ENCODE results near the gene MBP.

Gene MBP

GRCh38 chr18:77114415-77115191 lies 18.0 kb downstream of the MBP start:
- peak; percentile 98 to 100 (median 99) for DNase-seq

- DNase-seq, result no peak
These were observed 18.5 kb downstream of the MBP start for GRCh38 chr18:77114152-77114414.

- peak; percentile 50 to 58 (median 57) for DNase-seq
These were observed 19.0 kb downstream of the MBP start for GRCh38 chr18:77113361-77114151.

- no peak for DNase-seq
These were observed 19.9 kb downstream of the MBP start for GRCh38 chr18:77112747-77113092.

- DNase-seq, result peak; percentile 91 to 96 (median 94)
These were observed 20.4 kb downstream of the MBP start for GRCh38 chr18:77111951-77112746.

- DNase-seq, result peak; percentile 79 to 88 (median 85)
These were observed 21.1 kb downstream of the MBP start for GRCh38 chr18:77111449-77111848.

- no peak for DNase-seq
These were observed 21.6 kb downstream of the MBP start for GRCh38 chr18:77110936-77111335.

- no peak for DNase-seq
These were observed 22.2 kb downstream of the MBP start for GRCh38 chr18:77110400-77110799.

- DNase-seq, result no peak
These were observed 22.9 kb downstream of the MBP start for GRCh38 chr18:77109648-77110019.

GRCh38 chr18:77108821-77109647 lies 23.5 kb downstream of the MBP start:
- peak; percentile 52 to 75 (median 65) for DNase-seq

GRCh38 chr18:77108001-77108692 lies 24.4 kb downstream of the MBP start:
- peak; percentile 87 to 94 (median 91) for DNase-seq

- DNase-seq, result peak in 3 of 4 experiments; percentile 41 to 58 (median 47)
These were observed 25.3 kb downstream of the MBP start for GRCh38 chr18:77107292-77107691.

- DNase-seq, result peak; percentile 70 to 81 (median 78)
These were observed 26.3 kb downstream of the MBP start for GRCh38 chr18:77106331-77106730.

- no peak for DNase-seq
These were observed 26.9 kb downstream of the MBP start for GRCh38 chr18:77105680-77106079.

- no peak for DNase-seq
These were observed 27.6 kb downstream of the MBP start for GRCh38 chr18:77105028-77105427.

GRCh38 chr18:77103991-77104531 lies 28.5 kb downstream of the MBP start:
- no peak for DNase-seq

- no peak for DNase-seq
These were observed 29.3 kb downstream of the MBP start for GRCh38 chr18:77103187-77103850.

- peak in 2 of 4 experiments; percentile 54 to 55 for DNase-seq
These were observed 30.1 kb downstream of the MBP start for GRCh38 chr18:77102259-77103040.

GRCh38 chr18:77101410-77102258 lies 30.9 kb downstream of the MBP start:
- DNase-seq, result peak; percentile 89 to 97 (median 92)
